Measurements from ENCODE around the gene BLTP3A.

Gene BLTP3A

DNA sequence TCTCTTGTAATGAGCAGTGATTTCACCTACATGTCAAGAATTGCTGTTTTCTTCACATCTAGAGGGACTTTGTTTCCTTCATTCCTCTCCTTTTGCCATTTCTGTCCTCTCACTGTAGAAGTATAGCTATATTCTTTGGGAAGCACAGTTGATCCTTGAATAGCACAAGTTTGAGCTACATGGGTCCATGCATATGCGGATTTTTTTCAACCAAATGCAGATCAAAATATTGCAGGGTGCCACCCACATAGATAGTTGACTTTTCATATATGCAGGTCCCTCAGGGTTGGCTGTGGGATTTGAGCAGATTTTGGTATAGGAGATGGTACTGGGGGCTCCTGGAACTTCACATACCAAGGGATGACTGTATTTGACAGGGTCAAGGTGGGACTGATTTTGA, 41.1 kb downstream of the BLTP3A start:
- no peak for DNase-seq (ENCODE audit: low spot score)

DNA sequence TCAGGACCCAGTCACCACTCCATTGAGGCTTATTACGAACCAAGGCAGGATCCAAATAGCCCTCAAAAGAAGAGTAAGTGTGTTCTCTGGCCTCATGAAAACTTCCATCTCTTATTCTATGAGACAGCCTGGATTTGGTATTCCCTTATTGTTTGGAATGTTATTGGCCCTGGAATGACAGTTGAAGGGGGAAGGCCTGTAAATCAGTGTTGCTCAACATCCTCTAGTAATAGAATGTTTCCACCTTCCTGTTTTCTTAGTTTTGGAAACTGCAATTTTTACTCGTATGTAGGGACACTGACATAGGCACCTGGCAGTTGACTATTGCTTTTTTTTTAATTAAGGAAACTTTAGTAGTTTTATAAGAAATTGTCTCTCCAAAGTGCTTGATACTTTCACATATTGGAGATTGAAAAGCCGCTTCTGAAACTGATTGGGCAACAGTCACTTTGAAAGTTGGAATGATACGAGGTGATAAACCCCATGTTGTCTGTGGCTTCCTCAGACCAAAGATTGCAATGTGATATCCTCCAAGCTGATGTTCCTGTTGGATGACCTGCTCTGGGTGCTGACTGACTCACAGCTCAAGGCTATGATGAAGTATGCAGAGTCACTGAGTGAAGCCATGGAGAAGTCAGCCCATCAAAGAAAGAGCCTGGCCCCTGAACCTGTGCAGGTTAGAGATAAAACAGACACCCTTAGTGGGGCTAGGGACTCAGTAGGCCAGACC, 43.1 kb downstream of the BLTP3A start:
- no peak for DNase-seq (ENCODE audit: low spot score)

DNA sequence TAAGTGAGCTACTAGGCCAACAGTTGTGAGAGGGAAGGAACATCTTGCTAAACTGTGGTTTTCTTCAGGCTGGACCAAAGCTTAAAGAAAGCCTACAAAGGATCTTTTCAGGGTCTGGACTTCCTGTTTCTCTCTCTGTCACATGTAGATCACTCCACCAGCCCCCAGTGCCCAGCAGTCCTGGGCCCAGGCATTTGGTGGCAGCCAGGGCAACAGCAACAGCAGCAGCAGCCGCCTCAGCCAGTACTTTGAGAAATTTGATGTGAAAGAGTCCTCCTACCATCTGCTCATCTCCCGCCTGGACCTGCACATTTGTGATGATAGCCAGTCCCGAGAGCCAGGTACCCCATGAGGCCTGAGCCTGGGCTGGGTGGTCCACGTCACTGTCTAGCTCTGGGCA, 44.1 kb downstream of the BLTP3A start:
- DNase-seq (ENCODE audit: low spot score): peak; percentile 59

DNA sequence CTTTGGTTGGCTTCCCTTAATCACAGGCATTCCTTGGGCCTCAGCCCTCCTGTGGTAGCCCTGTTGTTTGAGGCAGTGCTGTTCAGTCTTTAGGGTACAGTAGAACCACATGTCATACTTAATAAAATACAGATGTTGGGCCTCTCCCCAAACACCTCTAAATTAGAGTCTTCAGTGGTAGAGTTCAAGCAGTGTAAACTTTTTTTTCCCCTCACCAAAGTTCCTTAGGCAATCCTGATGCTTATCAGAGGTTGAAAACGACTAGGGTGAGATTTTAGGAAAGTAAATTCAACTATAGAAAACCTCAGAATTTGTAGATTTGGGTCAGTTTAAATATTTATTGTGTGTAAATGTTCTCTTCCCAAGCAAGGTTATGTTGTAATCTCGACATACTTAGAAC, 44.6 kb downstream of the BLTP3A start:
- DNase-seq (ENCODE audit: low spot score): no peak

DNA sequence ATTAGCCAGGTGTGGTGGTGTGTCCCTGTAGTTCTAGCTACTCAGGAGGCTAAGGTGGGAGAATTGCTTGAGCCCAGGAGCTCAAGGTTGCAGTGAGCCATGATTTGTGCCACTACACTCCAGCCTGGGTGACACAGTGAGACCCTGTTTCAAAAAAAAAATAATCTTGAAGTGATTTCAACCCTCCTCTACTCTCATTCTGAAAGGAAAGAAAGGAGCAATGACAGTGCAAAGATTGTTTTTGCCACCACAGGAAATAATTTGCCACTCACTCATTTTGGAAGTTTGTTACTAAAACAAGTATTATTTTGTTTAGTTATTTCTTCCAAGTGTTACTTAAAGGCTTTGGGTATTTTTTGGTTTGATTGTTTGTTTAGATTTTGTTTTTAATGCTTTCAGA, 45.6 kb downstream of the BLTP3A start:
- no peak for DNase-seq (ENCODE audit: low spot score)

DNA sequence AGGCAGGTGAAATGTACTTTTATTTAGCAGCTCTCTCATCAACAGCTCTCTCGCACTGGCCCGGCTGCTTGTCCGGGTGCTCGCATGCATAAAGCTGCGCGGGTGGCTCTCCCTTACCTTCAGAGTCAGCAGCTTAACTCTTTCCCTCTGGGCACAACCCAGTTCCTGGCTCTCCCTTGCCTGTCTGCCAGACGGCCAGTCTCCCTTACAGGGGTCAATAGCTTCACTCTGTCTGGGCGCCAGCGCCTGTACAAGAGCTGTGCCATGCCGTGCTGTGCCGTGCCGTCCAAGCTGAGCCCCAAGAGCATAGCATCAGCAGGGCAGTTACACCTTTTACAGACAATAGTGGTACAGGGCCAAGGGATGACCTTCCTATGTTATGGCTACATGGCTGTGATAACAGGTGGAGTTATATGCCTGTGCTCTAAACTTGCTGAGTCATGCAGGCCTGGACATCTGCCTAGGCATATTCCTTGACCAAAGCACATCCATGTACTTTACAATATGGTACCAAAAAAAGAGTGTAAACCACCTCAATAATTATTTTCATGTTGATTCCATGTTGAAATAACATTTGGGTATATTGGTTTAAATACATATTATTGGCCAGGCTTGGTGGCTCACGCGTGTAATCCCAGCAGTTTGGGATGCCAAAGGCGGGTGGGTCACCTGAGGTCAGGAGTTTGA, 47.9 kb downstream of the BLTP3A start:
- DNase-seq (ENCODE audit: low spot score): no peak

All from Ammon's horn (tissue), 1 donor.